Fibroblast of lung (primary cell): ENCODE results near the gene SH3PXD2A.

Experiments used
- CTCF ChIP-seq, 2 donors: IDR thresholded peaks in 1 of 2; conservative IDR thresholded peaks in 1 of 2; 1 replicate in 1 of 2; 2 replicates in 1 of 2; pipeline ENCODE4 v1.5.1; 2011 to 2012; ENCODE audit warnings: low read length in 2 of 2, control low read depth in 1 of 2, inconsistent platforms in 1 of 2, low read depth in 1 of 2, mild to moderate bottlenecking in 1 of 2
- EZH2 ChIP-seq: IDR thresholded peaks from 2 replicates; pipeline ENCODE4 v1.5.1; 2012; ENCODE audit warnings: low read length, control low read depth, mild to moderate bottlenecking; ENCODE audit errors: missing control alignments

GRCh38 chr10:103824281-103824680 is 31.1 kb downstream of the SH3PXD2A start:
- TF ChIP-seq CTCF (conservative IDR thresholded peaks at IDR 0.05 in 1 of 2, IDR thresholded peaks at IDR 0.05 in 1 of 2; ENCODE audit: low read depth in 1 of 2, low read length in 2 of 2): no peak
- TF ChIP-seq EZH2: no peak
